H9 (cell line): ENCODE measurements around the gene PMEPA1. TPM values are rescaled to one million over a fixed set of nuclear protein-coding genes. Genes with fewer than 3 reads are reported as not detected.

ENCODE experiments used
- DNase-seq: peaks from one replicate; pipeline ENCODE4 v3.0.0-alpha.2; 2017
- H2AFZ ChIP-seq: one replicate; pipeline ENCODE4 v1.6.1; 2013; ENCODE audit warnings: mild to moderate bottlenecking, low read length, control low read depth, moderate library complexity
- H2AK5ac ChIP-seq: 2 replicates; pipeline ENCODE4 v1.6.1; 2013; ENCODE audit warnings: low read length, control low read depth, mixed read lengths; ENCODE audit not compliant: insufficient read length
- H2BK120ac ChIP-seq: one replicate; pipeline ENCODE4 v1.6.1; 2013; ENCODE audit warnings: low read depth, mild to moderate bottlenecking, low read length, control low read depth, inconsistent platforms; ENCODE audit not compliant: poor library complexity, severe bottlenecking
- H2BK12ac ChIP-seq: 2 replicates; pipeline ENCODE4 v1.6.1; 2013; ENCODE audit warnings: low read length, control low read depth, mixed read lengths, low read depth; ENCODE audit not compliant: insufficient read length
- H2BK15ac ChIP-seq: 2 replicates; pipeline ENCODE4 v1.6.1; 2013; ENCODE audit warnings: low read depth, low read length, control low read depth
- H2BK20ac ChIP-seq: one replicate; pipeline ENCODE4 v1.6.1; 2013; ENCODE audit warnings: low read depth, mild to moderate bottlenecking, low read length, control low read depth, inconsistent platforms; ENCODE audit not compliant: poor library complexity, severe bottlenecking
- H2BK5ac ChIP-seq: 2 replicates; pipeline ENCODE4 v1.6.1; 2013; ENCODE audit warnings: low read length, control low read depth, mixed read lengths; ENCODE audit not compliant: insufficient read length
- H3K14ac ChIP-seq: 2 replicates; pipeline ENCODE4 v1.6.1; 2013; ENCODE audit warnings: low read length, control low read depth; ENCODE audit not compliant: insufficient read depth
- H3K18ac ChIP-seq: 2 replicates; pipeline ENCODE4 v1.6.1; 2013; ENCODE audit warnings: low read depth, mild to moderate bottlenecking, mixed read lengths, low read length, control low read depth; ENCODE audit not compliant: insufficient read length
- H3K23ac ChIP-seq: 2 replicates; pipeline ENCODE4 v1.6.1; 2013; ENCODE audit warnings: low read length, control low read depth, mixed read lengths, low read depth; ENCODE audit not compliant: insufficient read length
- H3K23me2 ChIP-seq: 2 replicates; pipeline ENCODE4 v1.6.1; 2013; ENCODE audit warnings: low read depth, mild to moderate bottlenecking, mixed read lengths, low read length, control low read depth; ENCODE audit not compliant: insufficient read length, poor library complexity, severe bottlenecking
- H3K27ac ChIP-seq: 2 replicates; pipeline ENCODE4 v1.5.1; 2013; ENCODE audit warnings: low read length, control low read depth, mixed read lengths, low read depth; ENCODE audit not compliant: insufficient read length
- H3K27me3 ChIP-seq: 2 replicates; pipeline ENCODE4 v1.6.1; 2013; ENCODE audit warnings: low read length, control low read depth, inconsistent platforms; ENCODE audit not compliant: insufficient read depth
- H3K4ac ChIP-seq: 2 replicates; pipeline ENCODE4 v1.6.1; 2013; ENCODE audit warnings: low read depth, mild to moderate bottlenecking, control low read depth, inconsistent platforms, low read length, moderate library complexity
- H3K4me1 ChIP-seq: 2 replicates; pipeline ENCODE4 v1.6.1; 2013; ENCODE audit warnings: low read length, control low read depth, inconsistent platforms; ENCODE audit not compliant: insufficient read depth
- H3K4me2 ChIP-seq: 2 replicates; pipeline ENCODE4 v1.6.1; 2013; ENCODE audit warnings: low read length, control low read depth, mixed read lengths; ENCODE audit not compliant: insufficient read length, insufficient read depth
- H3K56ac ChIP-seq: 2 replicates; pipeline ENCODE4 v1.6.1; 2013; ENCODE audit warnings: low read depth, mild to moderate bottlenecking, mixed read lengths, low read length, control low read depth; ENCODE audit not compliant: insufficient read length
- H3K79me1 ChIP-seq: 2 replicates; pipeline ENCODE4 v1.6.1; 2013; ENCODE audit warnings: low read depth, mild to moderate bottlenecking, moderate library complexity, low read length, control low read depth, inconsistent platforms; ENCODE audit not compliant: insufficient read depth, poor library complexity, severe bottlenecking
- H3K79me2 ChIP-seq: 2 replicates; pipeline ENCODE4 v1.6.1; 2013; ENCODE audit warnings: low read length, control low read depth, inconsistent platforms; ENCODE audit not compliant: insufficient read depth
- H3K9ac ChIP-seq: 2 replicates; pipeline ENCODE4 v1.6.1; 2013; ENCODE audit warnings: low read length, control low read depth, mixed read lengths; ENCODE audit not compliant: insufficient read length; ENCODE audit errors: extremely low read depth
- H3K9me3 ChIP-seq: one replicate; pipeline ENCODE4 v1.6.1; 2013; ENCODE audit warnings: low read depth, low read length, inconsistent platforms; ENCODE audit not compliant: control insufficient read depth
- H3T11ph ChIP-seq: one replicate; pipeline ENCODE4 v1.6.1; 2013; ENCODE audit warnings: mild to moderate bottlenecking, low read length, control low read depth, inconsistent platforms
- H4K20me1 ChIP-seq: one replicate; pipeline ENCODE4 v1.6.1; 2013; ENCODE audit not compliant: control insufficient read depth, insufficient read length, insufficient read depth
- H4K5ac ChIP-seq: 2 replicates; pipeline ENCODE4 v1.6.1; 2013; ENCODE audit warnings: low read depth, mild to moderate bottlenecking, mixed read lengths, low read length, control low read depth; ENCODE audit not compliant: insufficient read length
- H4K8ac ChIP-seq: replicated peaks from 2 replicates; pipeline ENCODE4 v1.6.1; 2013; ENCODE audit warnings: low read length, control low read depth, mixed read lengths, low read depth; ENCODE audit not compliant: insufficient read length
- H4K91ac ChIP-seq: 2 replicates; pipeline ENCODE4 v1.6.1; 2013; ENCODE audit warnings: low read depth, mild to moderate bottlenecking, moderate library complexity, mixed read lengths, low read length, control low read depth; ENCODE audit not compliant: insufficient read length
- H3K27ac Mint-ChIP-seq, 3 experiments: 2 replicates in 2 of 3; 3 replicates in 1 of 3; pipeline ENCODE4 v1.8.0; 2020 to 2021; ENCODE audit warnings: mixed read lengths in 3 of 3, mild to moderate bottlenecking in 1 of 3, moderate library complexity in 1 of 3
- H3K27me3 Mint-ChIP-seq: 2 replicates; pipeline ENCODE4 v1.8.0; 2021; ENCODE audit warnings: low read depth, mild to moderate bottlenecking, moderate library complexity, mixed read lengths
- H3K36me3 Mint-ChIP-seq, 3 experiments: 2 replicates in 2 of 3; 3 replicates in 1 of 3; pipeline ENCODE4 v1.8.0; 2020 to 2021; ENCODE audit warnings: low read depth in 3 of 3, mixed read lengths in 3 of 3; ENCODE audit not compliant: insufficient read depth in 1 of 3
- H3K4me1 Mint-ChIP-seq, 2 experiments: 2 replicates each; pipeline ENCODE4 v1.8.0; 2020; ENCODE audit warnings: mixed read lengths in 2 of 2
- H3K4me3 Mint-ChIP-seq, 2 experiments: 2 replicates in 1 of 2; 3 replicates in 1 of 2; pipeline ENCODE4 v1.8.0; 2020 to 2021; ENCODE audit warnings: mild to moderate bottlenecking in 2 of 2, mixed read lengths in 2 of 2, moderate library complexity in 1 of 2
- H3K9me3 Mint-ChIP-seq, 2 experiments: 2 replicates in 1 of 2; 3 replicates in 1 of 2; pipeline ENCODE4 v1.8.0; 2020; ENCODE audit warnings: mild to moderate bottlenecking in 2 of 2, mixed read lengths in 2 of 2, moderate library complexity in 1 of 2
- WGBS: extraction: QIAGEN DNeasy Blood & Tissue Kit; methylation state at CpG from one replicate; pipeline ENCODE4 v1.1.7; 2013; ENCODE audit warnings: missing lambda C conversion rate, low lambda C conversion rate, mixed read lengths; ENCODE audit not compliant: insufficient read length; ENCODE audit errors: extremely low coverage; 5-methylcytosine and 5-hydroxymethylcytosine counted together
- total RNA-seq: library from RNA; stranded (reverse); gene quantifications from 2 replicates; pipeline ENCODE4 v1.2.1, GENCODE V29; 2021
- TF ChIP-seq, protein P1 (sequence below): fragments of 200-600 bp; sonication (generic); conservative IDR thresholded peaks from 3 replicates; pipeline ENCODE4 v1.8.0; 2021; ENCODE audit warnings: antibody characterized with exemption, mild to moderate bottlenecking

Gene PMEPA1
- total RNA-seq, 1 experiment from 2014 or later, result 34.6 TPM

- H3K27ac Mint-ChIP-seq, result no peak overlapping the region
- no peaks in the 10 kb centered on the region for H3K79me1 ChIP-seq
- no peak for DNase-seq
- no peak overlapping the region for H3K18ac ChIP-seq
- H3T11ph ChIP-seq, result no peak overlapping the region
- no peaks in the 10 kb centered on the region for H3K79me2 ChIP-seq
- H3K56ac ChIP-seq, result no peak overlapping the region
- H2BK12ac ChIP-seq, result no peak overlapping the region
- H3K4me1 ChIP-seq, result no peaks in the 10 kb centered on the region
- peaks cover 3% of the 10 kb centered on the region for H3K27me3 Mint-ChIP-seq
- H3K4me3 Mint-ChIP-seq, result no peak overlapping the region
- no peaks in the 10 kb centered on the region for H3K23me2 ChIP-seq
- H3K4ac ChIP-seq, result no peak overlapping the region
- peaks cover 0 to 3% (median 0%) of the 10 kb centered on the region in 3 experiments; a peak in 2 of 7 replicates for H3K36me3 Mint-ChIP-seq
- H4K20me1 ChIP-seq, result peaks cover 3% of the 10 kb centered on the region
- H3K4me2 ChIP-seq, result no peak overlapping the region
- WGBS, result no CpG with 5 or more reads among the region's 3 CpGs
- H3K23ac ChIP-seq, result no peak overlapping the region
- no peak overlapping the region for H4K91ac ChIP-seq
- peaks cover 8 to 9% of the 10 kb centered on the region in 2 experiments; a peak in 4 of 5 replicates for H3K9me3 Mint-ChIP-seq
- H2AK5ac ChIP-seq, result no peak overlapping the region
- no peak overlapping the region for H4K5ac ChIP-seq
- no peak overlapping the region for H3K9ac ChIP-seq
- H2BK5ac ChIP-seq, result no peak overlapping the region
- H2BK20ac ChIP-seq, result no peak overlapping the region
- H3K27me3 ChIP-seq, result no peaks in the 10 kb centered on the region
- H3K4me1 Mint-ChIP-seq, result peaks cover 6 to 10% of the 10 kb centered on the region in 2 experiments
- no peak overlapping the region for H2BK120ac ChIP-seq
- H3K14ac ChIP-seq, result no peak overlapping the region
- H3K27ac ChIP-seq, result no peak overlapping the region
- TF ChIP-seq, protein P1, sequence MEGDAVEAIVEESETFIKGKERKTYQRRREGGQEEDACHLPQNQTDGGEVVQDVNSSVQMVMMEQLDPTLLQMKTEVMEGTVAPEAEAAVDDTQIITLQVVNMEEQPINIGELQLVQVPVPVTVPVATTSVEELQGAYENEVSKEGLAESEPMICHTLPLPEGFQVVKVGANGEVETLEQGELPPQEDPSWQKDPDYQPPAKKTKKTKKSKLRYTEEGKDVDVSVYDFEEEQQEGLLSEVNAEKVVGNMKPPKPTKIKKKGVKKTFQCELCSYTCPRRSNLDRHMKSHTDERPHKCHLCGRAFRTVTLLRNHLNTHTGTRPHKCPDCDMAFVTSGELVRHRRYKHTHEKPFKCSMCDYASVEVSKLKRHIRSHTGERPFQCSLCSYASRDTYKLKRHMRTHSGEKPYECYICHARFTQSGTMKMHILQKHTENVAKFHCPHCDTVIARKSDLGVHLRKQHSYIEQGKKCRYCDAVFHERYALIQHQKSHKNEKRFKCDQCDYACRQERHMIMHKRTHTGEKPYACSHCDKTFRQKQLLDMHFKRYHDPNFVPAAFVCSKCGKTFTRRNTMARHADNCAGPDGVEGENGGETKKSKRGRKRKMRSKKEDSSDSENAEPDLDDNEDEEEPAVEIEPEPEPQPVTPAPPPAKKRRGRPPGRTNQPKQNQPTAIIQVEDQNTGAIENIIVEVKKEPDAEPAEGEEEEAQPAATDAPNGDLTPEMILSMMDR, result no peak
- no peak overlapping the region for H4K8ac ChIP-seq
- no peaks in the 10 kb centered on the region for H3K9me3 ChIP-seq
- H2AFZ ChIP-seq, result no peak overlapping the region
- H2BK15ac ChIP-seq, result no peak overlapping the region
Measured at GRCh38 chr20:57624124-57624523, 85.7 kb downstream of the PMEPA1 start.
